MM.1S (cell line): ENCODE data around the gene ABCA9.

Experiments used
- DNase-seq: peaks from one replicate; pipeline ENCODE4 v3.0.0-alpha.2; 2015
- H2AFZ ChIP-seq: fragments of 300-600 bp; sonication (generic); 2 replicates; pipeline ENCODE4 v1.6.0; 2016; ENCODE audit warnings: antibody characterized with exemption, low read length
- H3F3A ChIP-seq: fragments of 300-600 bp; sonication (generic); 2 replicates; pipeline ENCODE4 v1.6.1; 2016; ENCODE audit warnings: mild to moderate bottlenecking, antibody characterized with exemption, low read length, moderate library complexity, mixed read lengths; ENCODE audit not compliant: insufficient read depth
- H3K27ac ChIP-seq: fragments of 300-600 bp; sonication (generic); 2 replicates; pipeline ENCODE4 v1.5.1; 2016; ENCODE audit warnings: mild to moderate bottlenecking, low read length
- H3K27me3 ChIP-seq: fragments of 300-600 bp; sonication (generic); replicated peaks from 2 replicates; pipeline ENCODE4 v1.6.0; 2016; ENCODE audit warnings: low read length; ENCODE audit not compliant: insufficient read depth
- H3K36me3 ChIP-seq: fragments of 300-600 bp; sonication (generic); replicated peaks from 2 replicates; pipeline ENCODE4 v1.6.1; 2016; ENCODE audit warnings: mild to moderate bottlenecking, low read length, mixed read lengths; ENCODE audit not compliant: insufficient read depth
- H3K4me1 ChIP-seq: fragments of 300-600 bp; sonication (generic); 2 replicates; pipeline ENCODE4 v1.6.1; 2016; ENCODE audit warnings: low read length, mixed read lengths
- H3K4me2 ChIP-seq: fragments of 300-600 bp; sonication (generic); 2 replicates; pipeline ENCODE4 v1.6.0; 2016; ENCODE audit warnings: low read depth, low read length
- H3K4me3 ChIP-seq: fragments of 300-600 bp; sonication (generic); 2 replicates; pipeline ENCODE4 v1.5.1; 2016; ENCODE audit warnings: low read length, mixed read lengths
- H3K79me2 ChIP-seq: fragments of 300-600 bp; sonication (generic); 2 replicates; pipeline ENCODE4 v1.6.1; 2016; ENCODE audit warnings: mixed run types, low read length, mixed read lengths
- H3K9ac ChIP-seq: fragments of 300-600 bp; sonication (generic); 2 replicates; pipeline ENCODE4 v1.6.1; 2016; ENCODE audit warnings: low read length, mixed read lengths
- H3K9me2 ChIP-seq: fragments of 300-600 bp; sonication (generic); replicated peaks from 2 replicates; pipeline ENCODE4 v1.6.1; 2016; ENCODE audit warnings: mild to moderate bottlenecking, low read length, mixed read lengths; ENCODE audit not compliant: insufficient read depth
- H3K9me3 ChIP-seq: fragments of 300-600 bp; sonication (generic); replicated peaks from 2 replicates; pipeline ENCODE4 v1.6.1; 2016; ENCODE audit warnings: mild to moderate bottlenecking, low read length, mixed read lengths; ENCODE audit not compliant: insufficient read depth
- H4K20me1 ChIP-seq: fragments of 300-600 bp; sonication (generic); 2 replicates; pipeline ENCODE4 v1.6.1; 2016; ENCODE audit warnings: mild to moderate bottlenecking, low read length, moderate library complexity, mixed read lengths; ENCODE audit not compliant: insufficient read depth
- EZH2 ChIP-seq: fragments of 300-600 bp; sonication (generic); optimal IDR thresholded peaks from 2 replicates; pipeline ENCODE3; 2017; ENCODE audit warnings: low read depth, mild to moderate bottlenecking, antibody characterized with exemption, low read length, mixed read lengths
- EZH2phosphoT487 ChIP-seq: fragments of 300-600 bp; sonication (generic); IDR thresholded peaks from 2 replicates; pipeline ENCODE4 v1.6.1; 2018; ENCODE audit warnings: antibody characterized with exemption, low read length
- TF ChIP-seq, protein P1 (sequence below): fragments of 300-600 bp; sonication (generic); IDR thresholded peaks from 2 replicates; pipeline ENCODE4 v1.5.1; 2016; ENCODE audit warnings: antibody characterized with exemption, low read length, mixed read lengths

ABCA9 gene

DNA sequence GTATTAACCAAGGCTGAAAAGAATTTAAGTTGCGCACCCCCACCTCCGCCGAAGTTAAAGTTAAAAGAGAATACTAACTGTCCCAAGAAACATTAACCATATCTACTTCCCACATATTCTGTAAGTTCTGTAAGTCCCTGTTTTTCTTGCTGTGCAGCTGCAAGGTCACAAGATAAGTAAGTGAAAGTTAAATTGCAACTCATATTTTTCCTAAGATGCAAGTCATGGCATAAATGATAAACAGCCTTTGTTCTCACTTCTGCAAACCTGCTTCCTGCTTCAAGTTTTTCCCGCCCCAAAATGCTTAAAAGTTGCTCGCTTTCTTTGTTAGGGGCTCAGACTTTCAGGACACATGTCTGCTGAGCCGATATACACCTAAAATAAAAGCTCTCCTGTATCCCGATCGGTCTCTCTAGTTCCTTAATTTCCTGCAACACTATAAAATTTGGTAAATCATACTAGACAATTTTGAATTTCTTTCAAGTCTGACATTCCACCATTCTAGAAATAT lies 32.6 kb upstream of the ABCA9 start:
- H3K9ac ChIP-seq = no peak overlapping the region

DNA sequence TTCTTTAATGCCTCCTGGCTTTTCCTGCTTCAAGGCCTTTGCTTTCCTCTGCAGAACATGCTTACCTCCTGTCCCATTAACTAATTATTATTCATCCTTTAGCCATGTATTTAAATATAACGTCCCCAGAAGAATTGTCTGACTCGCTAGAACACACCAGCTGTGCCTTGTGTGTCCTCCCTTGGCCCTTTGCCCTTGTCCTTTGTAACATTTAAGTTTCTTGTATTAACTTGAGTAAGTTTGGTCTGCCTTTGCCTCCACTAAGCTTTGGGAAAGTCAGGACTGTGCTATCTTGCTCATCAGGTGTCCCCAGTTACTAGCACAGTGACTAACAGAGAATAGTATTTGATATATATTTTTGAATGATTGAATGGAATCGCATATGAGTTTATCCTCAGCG lies 29.6 kb upstream of the ABCA9 start:
- no peaks in the 10 kb centered on the region for H3K79me2 ChIP-seq
- no peaks in the 10 kb centered on the region for H3K27me3 ChIP-seq
- no peaks in the 10 kb centered on the region for H3K9me2 ChIP-seq
- no peaks in the 10 kb centered on the region for H3K4me1 ChIP-seq
- no peaks in the 10 kb centered on the region for H3K9me3 ChIP-seq
- no peak overlapping the region for H3K9ac ChIP-seq
- no peak overlapping the region for H3K27ac ChIP-seq
- no peak overlapping the region for H2AFZ ChIP-seq
- no peaks in the 10 kb centered on the region for H3K36me3 ChIP-seq
- no peaks in the 10 kb centered on the region for H4K20me1 ChIP-seq
- no peaks in the 10 kb centered on the region for H3F3A ChIP-seq
- TF ChIP-seq EZH2phosphoT487 = no peak
- TF ChIP-seq EZH2 = no peak
- H3K4me3 ChIP-seq = no peak overlapping the region
- no peak overlapping the region for H3K4me2 ChIP-seq
- DNase-seq = no peak

More for the DNA sequence above, 32.6 kb upstream of the ABCA9 start:
- H3K4me3 ChIP-seq = no peak overlapping the region
- no peaks in the 10 kb centered on the region for H3K4me1 ChIP-seq
- no peaks in the 10 kb centered on the region for H3K79me2 ChIP-seq
- no peaks in the 10 kb centered on the region for H3F3A ChIP-seq
- H2AFZ ChIP-seq = no peak overlapping the region
- H3K9me2 ChIP-seq = no peaks in the 10 kb centered on the region
- H3K9me3 ChIP-seq = no peaks in the 10 kb centered on the region
- TF ChIP-seq EZH2phosphoT487 (no peak), EZH2 (no peak)
- TF ChIP-seq, protein P1, sequence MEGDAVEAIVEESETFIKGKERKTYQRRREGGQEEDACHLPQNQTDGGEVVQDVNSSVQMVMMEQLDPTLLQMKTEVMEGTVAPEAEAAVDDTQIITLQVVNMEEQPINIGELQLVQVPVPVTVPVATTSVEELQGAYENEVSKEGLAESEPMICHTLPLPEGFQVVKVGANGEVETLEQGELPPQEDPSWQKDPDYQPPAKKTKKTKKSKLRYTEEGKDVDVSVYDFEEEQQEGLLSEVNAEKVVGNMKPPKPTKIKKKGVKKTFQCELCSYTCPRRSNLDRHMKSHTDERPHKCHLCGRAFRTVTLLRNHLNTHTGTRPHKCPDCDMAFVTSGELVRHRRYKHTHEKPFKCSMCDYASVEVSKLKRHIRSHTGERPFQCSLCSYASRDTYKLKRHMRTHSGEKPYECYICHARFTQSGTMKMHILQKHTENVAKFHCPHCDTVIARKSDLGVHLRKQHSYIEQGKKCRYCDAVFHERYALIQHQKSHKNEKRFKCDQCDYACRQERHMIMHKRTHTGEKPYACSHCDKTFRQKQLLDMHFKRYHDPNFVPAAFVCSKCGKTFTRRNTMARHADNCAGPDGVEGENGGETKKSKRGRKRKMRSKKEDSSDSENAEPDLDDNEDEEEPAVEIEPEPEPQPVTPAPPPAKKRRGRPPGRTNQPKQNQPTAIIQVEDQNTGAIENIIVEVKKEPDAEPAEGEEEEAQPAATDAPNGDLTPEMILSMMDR = no peak
- H3K36me3 ChIP-seq = no peaks in the 10 kb centered on the region
- DNase-seq = no peak
- H3K27ac ChIP-seq = no peak overlapping the region
- H3K4me2 ChIP-seq = no peak overlapping the region
- H4K20me1 ChIP-seq = no peaks in the 10 kb centered on the region
- H3K27me3 ChIP-seq = no peaks in the 10 kb centered on the region

DNA sequence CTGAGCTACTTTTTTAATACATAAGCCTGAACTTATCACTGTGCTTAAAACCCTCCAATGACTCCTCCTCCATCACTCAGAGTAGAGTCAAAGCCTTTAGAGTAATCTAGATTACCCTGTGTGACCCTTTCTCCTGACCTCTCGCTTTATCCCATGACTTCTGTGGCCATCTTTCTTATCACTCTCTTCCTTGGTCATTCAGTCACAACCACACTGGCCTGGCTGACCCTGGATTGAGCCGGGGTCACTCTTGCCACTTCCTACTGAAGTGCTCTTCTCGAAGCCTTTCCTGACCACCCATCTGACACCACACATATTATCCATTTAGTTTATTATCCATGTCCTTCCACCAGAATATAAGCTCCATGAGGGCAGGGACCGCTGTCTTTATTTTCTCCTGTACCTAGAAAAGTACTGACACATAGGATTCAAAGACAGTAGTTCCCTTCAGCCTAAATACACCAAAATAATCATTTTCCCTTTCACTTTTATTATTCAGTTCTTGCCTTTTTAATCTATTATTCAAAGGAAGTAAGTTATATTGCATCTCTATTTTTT lies 28.0 kb upstream of the ABCA9 start:
- Histone ChIP-seq H3K79me2 (no peaks in the 10 kb centered on the region), H3K4me2 (no peak overlapping the region), H3K27me3 (no peaks in the 10 kb centered on the region), H3K9ac (no peak overlapping the region), H2AFZ (no peak overlapping the region), H3K4me1 (no peaks in the 10 kb centered on the region), H3K9me3 (no peaks in the 10 kb centered on the region), H3F3A (no peaks in the 10 kb centered on the region), H3K36me3 (no peaks in the 10 kb centered on the region), H3K27ac (no peak overlapping the region), H3K4me3 (no peak overlapping the region), H4K20me1 (no peaks in the 10 kb centered on the region), H3K9me2 (no peaks in the 10 kb centered on the region)
- no peak for TF ChIP-seq EZH2phosphoT487
- TF ChIP-seq, protein P1 = no peak
- TF ChIP-seq EZH2 = no peak
- no peak for DNase-seq

DNA sequence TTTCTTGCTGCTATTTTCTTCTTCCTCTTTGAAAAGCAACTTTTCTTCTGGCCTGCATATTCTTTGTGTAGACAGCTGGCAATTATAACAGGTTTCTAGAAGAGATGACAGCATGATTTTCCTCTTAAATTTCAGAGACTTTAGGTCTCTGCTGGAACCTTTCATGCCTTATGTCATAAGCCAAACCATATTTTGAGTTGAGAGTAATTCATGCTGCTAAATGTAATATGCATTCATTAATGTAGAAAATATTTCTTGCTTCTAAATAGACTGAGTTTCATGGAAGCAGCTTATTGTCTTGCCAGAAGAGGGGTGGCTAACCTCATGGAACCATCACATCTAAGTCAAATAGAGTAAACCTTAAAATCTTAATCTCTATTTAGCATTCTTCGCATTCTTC lies 25.9 kb upstream of the ABCA9 start:
- Histone ChIP-seq H3K9me2 (no peaks in the 10 kb centered on the region), H3F3A (no peaks in the 10 kb centered on the region), H3K79me2 (no peaks in the 10 kb centered on the region), H3K27me3 (no peaks in the 10 kb centered on the region), H3K4me2 (no peak overlapping the region), H3K9me3 (no peaks in the 10 kb centered on the region), H3K36me3 (no peaks in the 10 kb centered on the region), H4K20me1 (no peaks in the 10 kb centered on the region), H3K9ac (no peak overlapping the region), H3K4me1 (no peaks in the 10 kb centered on the region), H2AFZ (no peak overlapping the region), H3K4me3 (no peak overlapping the region), H3K27ac (no peak overlapping the region)
- no peak for TF ChIP-seq EZH2
- TF ChIP-seq, protein P1 = no peak
- TF ChIP-seq EZH2phosphoT487 = no peak
- no peak for DNase-seq
